ENCODE data around the gene CRADD.
"Not testable (repeated sequence)": the region's sequence is repeated elsewhere in the genome, so short reads cannot be mapped to it uniquely, and the experiment has no call there.

The CRADD gene

DNA sequence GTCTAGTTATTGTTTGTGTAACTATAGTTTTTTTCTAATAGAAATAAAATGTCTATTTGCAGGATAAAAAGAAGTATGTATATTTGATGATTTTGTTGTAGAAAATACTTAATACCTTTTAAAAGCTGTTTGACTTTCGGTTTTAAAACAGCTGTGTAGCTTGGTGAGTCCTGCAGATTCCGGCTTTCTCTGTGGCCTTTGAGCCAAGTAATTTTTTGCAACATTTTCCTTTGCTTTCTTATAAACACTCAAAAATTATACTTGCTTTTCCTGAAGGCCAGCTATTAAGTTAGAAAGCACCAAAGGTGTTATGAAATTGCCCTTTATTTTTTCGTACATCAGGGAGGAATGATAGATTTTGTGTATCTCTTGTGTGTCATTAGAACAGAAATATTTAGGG lies 63.6 kb downstream of the CRADD start:
- no peak for DNase-seq

DNA sequence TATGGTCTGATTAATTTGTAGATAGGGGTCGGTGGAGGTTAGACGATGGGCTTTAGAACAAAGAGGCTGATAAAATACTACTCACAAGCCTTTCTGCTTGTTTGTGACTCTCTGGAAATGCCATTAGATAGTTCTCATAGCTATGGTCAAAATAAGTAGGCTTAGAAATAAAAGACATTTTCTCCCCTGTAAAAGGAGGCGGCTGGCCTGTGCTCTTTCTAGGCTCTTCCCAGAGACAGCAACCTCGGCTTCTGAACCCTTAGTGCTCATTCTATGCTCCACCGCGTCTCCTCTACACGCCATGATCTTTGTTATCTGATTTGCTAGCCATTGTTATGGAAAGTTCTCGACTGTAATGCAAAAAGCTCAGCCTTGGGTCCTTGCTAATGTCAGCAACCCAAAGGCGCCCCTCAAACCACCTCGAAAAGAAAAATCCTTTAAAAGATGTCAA lies 64.5 kb downstream of the CRADD start:
- no peak for DNase-seq

DNA sequence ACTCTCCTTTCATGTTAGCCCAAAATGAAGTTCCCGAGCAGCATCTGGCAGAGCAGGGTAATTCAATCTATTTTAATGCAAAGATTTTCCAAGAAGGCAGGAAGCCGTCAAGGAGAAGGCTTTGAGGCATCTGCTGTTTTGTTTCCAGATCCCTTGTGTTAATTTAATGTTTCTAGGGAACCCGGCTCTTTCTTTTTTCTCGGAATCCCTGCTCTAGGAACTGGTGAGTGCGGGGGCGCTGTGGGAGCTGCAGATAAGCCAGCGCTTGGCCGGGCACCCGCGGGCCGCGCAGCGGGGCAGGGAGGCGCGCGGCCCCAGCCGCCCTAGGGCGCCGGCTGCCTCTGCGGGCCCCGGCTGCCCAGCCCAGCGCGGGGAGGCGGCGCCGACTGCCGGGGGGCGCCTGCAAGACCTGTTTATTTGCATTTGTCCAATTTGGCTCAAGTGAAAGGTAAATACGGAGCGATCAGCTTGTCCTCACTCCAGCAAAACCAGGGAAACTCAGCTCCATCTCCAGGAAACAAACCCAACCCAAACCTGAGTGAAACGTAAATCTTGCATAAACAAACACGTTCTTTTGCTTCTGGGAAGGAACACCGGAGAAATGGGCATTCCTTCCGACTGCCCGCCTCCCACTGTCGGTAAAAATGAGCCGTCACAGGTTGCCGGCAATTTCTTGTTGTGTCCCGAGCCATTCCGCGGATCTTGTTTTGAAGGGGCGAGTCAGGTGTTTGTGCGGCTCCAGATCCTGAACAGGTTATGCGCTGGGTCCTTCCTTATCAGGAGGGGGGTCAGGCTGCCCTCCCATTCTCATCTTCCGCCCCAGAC lies 65.1 kb downstream of the CRADD start:
- peak; percentile 34 to 51 for DNase-seq

DNA sequence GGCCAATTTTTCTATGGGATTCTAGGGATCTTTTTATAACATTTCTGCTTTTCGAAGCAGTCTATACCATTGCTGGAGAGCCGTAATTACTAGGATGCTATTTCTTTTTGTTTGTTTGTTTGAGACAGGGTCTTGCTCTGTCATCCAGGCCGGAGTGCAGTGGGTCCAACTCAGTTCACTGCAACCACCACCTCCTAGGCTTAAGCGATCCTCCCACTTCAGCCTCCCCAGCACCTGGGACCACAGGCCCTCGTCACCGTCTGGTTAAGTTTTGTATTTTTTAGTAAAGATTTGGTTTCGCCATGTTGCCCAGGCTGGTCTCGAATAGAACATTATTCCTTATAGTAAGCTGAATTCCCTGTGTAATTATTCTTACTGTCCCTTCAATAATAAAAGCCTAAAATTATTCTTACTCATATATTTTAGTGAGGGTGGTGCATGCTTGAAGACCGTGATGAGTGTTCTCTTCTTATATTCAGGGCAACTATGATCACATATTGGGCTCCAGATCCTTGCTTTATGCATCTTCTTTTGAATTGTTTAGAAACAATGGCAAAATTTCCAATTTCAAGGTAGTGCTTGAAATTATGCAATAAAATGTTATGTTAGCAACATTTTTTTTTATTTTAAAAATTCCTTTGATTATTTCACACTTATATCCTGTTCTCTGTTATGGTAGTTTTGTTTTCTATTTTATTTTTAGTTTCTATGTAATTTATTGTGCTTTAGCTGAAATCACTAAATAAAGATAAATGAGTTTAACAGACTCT lies 66.2 kb downstream of the CRADD start:
- no peak for DNase-seq

GRCh38 chr12:93743999-93744689 lies 67.0 kb downstream of the CRADD start:
- no peak for DNase-seq

- no peak for DNase-seq
Measured at GRCh38 chr12:93745286-93745685, 68.1 kb downstream of the CRADD start.

DNA sequence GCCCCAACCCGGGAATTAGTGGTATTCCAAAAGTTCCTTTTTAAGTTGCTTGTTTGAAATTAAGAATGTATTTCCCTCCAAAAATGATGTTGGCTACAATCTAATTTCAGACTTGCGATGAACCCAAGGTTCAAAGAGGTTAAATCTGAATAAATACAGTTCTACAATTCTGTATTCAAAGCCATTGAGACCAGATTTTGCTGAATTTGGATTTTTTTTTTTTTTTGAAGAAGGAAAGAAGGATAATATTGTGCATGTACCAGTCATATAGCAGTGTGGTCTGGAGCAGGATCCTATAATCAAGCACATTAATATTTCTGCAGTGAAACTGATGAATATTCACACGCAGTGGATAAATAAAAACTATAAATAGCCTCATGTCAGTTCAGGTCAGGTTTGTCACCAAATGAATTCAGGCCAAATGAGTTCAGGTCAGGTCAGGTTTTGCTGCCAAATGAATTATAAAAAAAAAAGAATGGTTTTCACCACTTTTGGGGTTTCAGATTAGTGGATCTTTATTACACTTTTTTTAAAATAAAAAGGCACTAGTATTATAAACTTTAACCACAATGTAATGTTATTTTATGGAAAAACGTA lies 69.5 kb downstream of the CRADD start:
- DNase-seq: no peak

DNA sequence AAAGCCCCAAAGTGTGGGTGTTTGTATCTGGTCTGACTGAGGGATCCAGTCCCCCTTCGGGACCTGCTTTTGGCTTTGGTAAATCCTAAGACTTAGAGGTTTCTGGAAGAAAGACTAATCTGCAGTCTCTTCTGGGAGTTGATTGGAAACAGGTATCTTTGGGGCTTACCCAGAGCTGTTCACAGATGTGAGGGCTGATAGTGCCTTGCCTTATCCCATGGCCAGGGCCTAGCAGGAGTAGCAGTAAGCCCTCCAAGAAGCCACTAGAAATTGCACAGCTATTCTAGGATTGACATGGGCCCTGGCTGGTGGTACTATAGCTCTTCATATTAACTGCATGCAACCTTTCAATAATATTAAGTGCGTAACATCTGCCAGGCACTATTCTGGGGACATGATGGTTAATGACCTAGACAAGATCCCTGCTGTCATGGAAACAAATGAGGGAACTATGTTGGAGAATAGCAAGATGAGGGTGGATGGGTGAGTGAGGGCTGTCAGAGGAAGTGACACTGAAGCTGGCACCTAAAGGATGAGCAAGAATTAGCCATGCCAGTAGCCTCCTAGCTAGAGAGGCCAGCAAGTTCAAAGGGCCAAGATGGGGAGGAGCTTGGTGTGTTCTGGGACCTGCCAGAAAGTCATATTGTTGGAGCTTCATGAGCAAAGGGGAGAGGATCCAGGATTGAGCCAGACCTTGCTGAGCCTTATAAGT lies 71.7 kb downstream of the CRADD start:
- DNase-seq: no peak

- DNase-seq: no peak
Measured at GRCh38 chr12:93749515-93749914, 72.3 kb downstream of the CRADD start.

- DNase-seq: no peak
Measured at GRCh38 chr12:93750056-93750455, 72.9 kb downstream of the CRADD start.

GRCh38 chr12:93751864-93752610 lies 74.9 kb downstream of the CRADD start:
- DNase-seq: no peak

DNA sequence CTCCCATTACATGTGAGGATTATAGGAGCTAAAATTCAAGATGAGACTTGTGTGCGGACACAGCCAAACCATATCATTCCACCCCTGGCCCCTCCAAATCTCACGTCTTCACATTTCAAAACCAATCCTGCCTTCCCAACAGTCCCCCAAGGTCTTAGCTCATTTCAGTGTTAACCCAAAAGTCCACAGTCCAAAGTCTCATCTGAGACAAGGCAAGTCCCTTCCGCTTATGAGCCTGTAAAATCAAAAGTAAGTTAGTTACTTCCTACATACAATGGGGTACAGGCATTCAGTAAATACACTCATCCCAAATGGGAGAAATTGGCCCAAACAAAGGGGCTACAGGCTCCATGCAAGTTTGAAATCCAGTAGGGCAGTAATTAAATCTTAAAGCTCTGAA lies 76.1 kb downstream of the CRADD start:
- no peak for DNase-seq

DNA sequence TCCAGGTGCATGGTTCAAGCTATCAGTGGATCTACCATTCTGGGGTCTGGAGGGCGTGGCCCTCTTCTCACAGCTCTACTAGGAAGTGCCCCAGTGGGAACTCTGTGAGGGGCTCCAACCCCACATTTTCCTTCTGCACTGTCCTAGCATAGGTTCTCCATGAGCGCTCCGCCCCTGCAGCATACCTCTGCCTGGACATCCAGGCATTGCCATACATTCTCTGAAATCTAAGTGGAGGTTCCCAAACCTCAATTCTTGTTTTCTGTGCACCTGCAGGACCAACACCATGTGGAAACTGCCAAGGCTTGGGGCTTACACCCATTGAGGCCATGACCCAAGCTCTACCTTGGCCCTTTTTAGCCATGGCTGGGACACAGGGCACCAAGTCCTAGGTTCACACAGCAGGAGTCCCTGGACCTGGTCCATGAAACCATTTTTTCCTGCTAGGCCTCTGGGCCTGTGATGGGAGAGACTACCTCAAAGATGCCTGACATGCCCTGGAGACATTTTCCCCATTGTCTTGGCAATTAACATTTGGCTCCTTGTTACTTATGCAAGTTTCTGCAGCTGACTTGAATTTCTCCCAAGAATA lies 76.8 kb downstream of the CRADD start:
- no peak for DNase-seq

GRCh38 chr12:93754859-93755258 lies 77.7 kb downstream of the CRADD start:
- not testable (repeated sequence) for DNase-seq

- no peak for DNase-seq
Measured at GRCh38 chr12:93756288-93756687, 79.1 kb downstream of the CRADD start.

DNA sequence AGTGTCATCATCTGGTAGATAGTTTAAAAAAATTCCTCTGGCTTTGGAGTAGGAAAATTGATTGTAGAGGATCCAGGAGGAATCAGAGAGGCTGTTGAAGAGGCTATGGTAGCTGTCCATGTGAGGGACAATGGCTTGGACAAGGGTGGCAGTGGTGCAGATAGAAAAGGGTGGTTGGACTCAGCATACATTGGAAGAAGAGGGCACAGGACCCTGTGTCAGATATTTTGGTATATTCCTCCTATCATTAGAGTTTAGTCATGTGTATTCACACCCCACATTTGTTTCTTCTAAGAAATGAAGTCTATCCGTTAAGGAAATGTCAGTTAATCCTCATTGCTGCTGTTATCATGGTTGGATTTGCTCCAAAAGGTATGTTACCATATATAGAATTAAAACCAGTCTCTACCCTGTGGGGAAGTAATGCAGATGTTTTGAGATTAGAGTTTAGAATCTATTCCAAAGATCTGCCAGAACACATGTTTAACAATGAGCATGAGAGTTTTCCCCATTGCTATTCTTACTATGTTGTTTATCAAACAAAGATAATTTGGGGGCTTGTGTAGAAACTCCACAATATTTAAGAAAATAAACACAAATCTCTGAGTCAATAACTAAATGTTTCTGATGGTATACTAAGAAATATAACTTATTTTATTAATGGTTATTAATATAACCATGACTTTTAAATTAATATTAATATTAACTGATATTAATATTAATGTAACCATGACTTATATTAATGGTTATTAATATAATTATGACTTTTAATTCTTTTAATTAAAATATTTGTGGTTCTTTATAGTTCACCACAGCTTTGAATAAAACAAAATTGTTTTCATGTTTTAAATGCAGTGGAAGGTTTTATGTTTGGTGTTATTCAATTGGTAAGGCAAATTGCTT lies 80.9 kb downstream of the CRADD start:
- no peak for DNase-seq

DNA sequence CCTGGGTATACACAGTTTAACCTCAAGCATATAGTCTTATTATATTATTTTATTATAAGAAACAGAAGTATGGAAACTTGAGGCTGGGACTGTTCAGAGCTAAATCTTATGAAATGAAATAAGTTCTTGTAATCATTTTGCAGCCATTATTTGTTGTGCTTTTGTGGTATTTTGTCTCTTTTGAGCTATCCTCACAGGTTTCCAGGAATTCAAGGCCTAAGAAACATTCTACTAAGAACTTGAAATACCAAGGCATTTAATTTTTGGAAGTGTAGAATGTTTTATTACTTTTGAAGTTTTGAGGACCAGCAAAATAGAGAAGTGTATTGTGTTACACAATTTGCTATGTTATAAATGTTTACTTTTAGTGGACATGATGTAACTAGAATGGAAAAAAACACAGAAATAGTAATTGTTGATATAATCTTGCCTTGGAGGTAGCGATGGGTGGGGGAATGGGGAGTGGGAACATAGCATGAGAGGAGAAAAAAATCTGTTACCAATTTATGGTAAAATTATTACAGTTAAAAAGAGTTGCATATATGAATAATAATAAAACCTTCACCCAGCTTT lies 81.7 kb downstream of the CRADD start:
- no peak for DNase-seq

- DNase-seq: no peak
Measured at GRCh38 chr12:93759512-93760081, 82.4 kb downstream of the CRADD start.

- no peak for DNase-seq
Measured at GRCh38 chr12:93760275-93760875, 83.2 kb downstream of the CRADD start.

All from NCI-H1930 (cell line).